ENCODE data around the gene GRIK1. TPM values are rescaled to one million over a fixed set of nuclear protein-coding genes. Genes with fewer than 3 reads are reported as not detected.
A peak's percentile ranks its signal among the peaks of the same experiment; 100 is the strongest.

The GRIK1 gene
- total RNA-seq, 1 donor from 2014 or later = not detected

DNA sequence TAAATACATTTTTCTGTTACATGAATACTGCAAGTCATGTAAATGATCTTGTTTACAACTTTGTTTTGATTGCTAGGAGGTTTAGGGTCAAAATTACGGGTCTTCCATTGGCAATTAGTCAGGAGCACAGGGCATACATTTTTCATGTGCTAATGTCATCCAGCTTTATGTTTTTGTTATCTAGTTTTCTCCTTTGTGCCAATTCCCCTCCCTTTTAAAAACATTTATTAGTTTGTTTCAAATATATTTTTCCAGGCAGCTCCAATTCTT lies 280.9 kb downstream of the GRIK1 start:
- no peak overlapping the region for H3K27ac Mint-ChIP-seq (ENCODE audit: unreplicated experiment)
- H3K36me3 Mint-ChIP-seq (ENCODE audit: unreplicated experiment) = no peaks in the 10 kb centered on the region
- H3K4me1 Mint-ChIP-seq (ENCODE audit: unreplicated experiment) = peaks cover 21% of the 10 kb centered on the region
- H3K27me3 Mint-ChIP-seq (ENCODE audit: unreplicated experiment) = no peaks in the 10 kb centered on the region
- no peak overlapping the region for H3K4me3 Mint-ChIP-seq (ENCODE audit: unreplicated experiment)
- DNase-seq (ENCODE audit: extremely low spot score, unreplicated experiment) = no peak
- TF ChIP-seq, protein P1, sequence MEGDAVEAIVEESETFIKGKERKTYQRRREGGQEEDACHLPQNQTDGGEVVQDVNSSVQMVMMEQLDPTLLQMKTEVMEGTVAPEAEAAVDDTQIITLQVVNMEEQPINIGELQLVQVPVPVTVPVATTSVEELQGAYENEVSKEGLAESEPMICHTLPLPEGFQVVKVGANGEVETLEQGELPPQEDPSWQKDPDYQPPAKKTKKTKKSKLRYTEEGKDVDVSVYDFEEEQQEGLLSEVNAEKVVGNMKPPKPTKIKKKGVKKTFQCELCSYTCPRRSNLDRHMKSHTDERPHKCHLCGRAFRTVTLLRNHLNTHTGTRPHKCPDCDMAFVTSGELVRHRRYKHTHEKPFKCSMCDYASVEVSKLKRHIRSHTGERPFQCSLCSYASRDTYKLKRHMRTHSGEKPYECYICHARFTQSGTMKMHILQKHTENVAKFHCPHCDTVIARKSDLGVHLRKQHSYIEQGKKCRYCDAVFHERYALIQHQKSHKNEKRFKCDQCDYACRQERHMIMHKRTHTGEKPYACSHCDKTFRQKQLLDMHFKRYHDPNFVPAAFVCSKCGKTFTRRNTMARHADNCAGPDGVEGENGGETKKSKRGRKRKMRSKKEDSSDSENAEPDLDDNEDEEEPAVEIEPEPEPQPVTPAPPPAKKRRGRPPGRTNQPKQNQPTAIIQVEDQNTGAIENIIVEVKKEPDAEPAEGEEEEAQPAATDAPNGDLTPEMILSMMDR (IDR thresholded peaks at IDR 0.05) = no peak
- peaks cover 3% of the 10 kb centered on the region for H3K9me3 Mint-ChIP-seq (ENCODE audit: unreplicated experiment)

DNA sequence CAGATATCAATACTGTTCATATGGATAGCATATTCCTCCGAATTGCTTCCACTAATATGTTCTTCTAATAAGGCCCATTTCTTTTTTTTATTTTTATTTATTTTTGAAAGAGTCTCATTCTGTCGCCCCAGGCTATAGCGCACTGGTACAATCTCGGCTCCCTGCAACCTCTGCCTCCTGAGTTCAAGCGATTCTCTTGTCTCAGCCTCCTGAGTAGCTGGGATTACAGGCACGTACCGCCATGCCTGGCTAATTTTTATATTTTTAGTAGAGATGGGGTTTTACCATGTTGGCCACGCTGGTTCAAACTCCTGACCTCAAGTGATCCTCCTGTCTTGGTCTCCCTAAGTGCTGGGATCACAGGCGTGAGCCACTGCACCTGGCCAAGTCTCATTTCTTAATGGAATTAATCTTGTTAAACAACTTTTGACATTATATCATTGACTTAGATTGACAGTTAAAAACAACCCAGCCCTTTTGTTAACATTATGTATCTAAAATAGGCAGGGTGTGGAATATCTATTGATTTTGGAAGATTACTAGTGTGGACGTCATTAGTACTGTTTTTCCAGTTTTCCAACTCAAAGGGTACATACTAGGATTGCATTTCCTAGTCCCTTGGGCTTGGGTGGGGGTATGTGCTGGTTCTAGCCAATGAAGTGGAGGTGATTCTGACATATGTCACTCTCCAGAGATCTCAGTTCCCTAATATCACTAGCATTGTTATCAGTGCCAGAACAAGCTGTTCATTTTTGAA lies 281.4 kb downstream of the GRIK1 start:
- Mint-ChIP-seq H3K27ac (ENCODE audit: unreplicated experiment) (no peak overlapping the region), H3K36me3 (ENCODE audit: unreplicated experiment) (no peaks in the 10 kb centered on the region), H3K9me3 (ENCODE audit: unreplicated experiment) (peaks cover 3% of the 10 kb centered on the region), H3K27me3 (ENCODE audit: unreplicated experiment) (no peaks in the 10 kb centered on the region), H3K4me3 (ENCODE audit: unreplicated experiment) (no peak overlapping the region), H3K4me1 (ENCODE audit: unreplicated experiment) (peaks cover 22% of the 10 kb centered on the region)
- TF ChIP-seq, protein P1 (IDR thresholded peaks at IDR 0.05) = no peak
- no peak for DNase-seq (ENCODE audit: extremely low spot score, unreplicated experiment)

DNA sequence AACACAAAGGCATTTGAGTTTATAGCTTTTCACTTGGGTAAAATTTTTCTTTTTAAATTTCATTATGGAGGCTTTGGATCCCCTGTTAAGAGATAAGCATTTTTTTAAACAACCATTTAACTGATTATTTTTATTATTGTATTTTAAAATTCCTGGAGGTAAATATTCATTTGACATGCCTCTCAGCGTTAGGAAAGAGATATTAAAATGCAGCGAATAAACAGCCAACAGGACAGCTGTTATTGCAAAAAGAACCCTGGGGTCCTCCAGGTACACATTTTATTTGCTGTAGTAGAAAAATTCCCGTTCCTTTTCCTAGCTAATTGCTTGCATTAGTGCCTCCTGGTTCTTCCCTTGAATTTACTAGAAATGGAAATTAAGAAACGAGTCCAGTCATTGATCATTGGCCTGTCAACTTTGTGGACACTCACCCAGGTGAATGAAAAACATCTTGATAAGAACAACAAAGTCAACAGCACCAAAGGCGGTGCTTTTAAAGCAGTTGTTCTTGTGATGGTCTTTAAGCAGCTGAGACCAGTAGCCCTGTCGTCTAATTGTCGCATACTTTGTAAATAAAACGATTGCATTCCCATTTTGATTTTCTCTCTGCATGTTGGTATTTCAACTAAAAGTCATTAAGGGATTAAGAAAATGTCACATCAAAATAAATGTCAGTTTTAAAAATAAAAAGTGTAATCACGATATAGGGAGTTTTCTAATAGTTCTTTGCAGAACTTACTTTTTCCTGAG lies 282.4 kb downstream of the GRIK1 start:
- H3K36me3 Mint-ChIP-seq (ENCODE audit: unreplicated experiment) = no peaks in the 10 kb centered on the region
- H3K27me3 Mint-ChIP-seq (ENCODE audit: unreplicated experiment) = no peaks in the 10 kb centered on the region
- TF ChIP-seq, protein P1 (IDR thresholded peaks at IDR 0.05) = no peak
- H3K27ac Mint-ChIP-seq (ENCODE audit: unreplicated experiment) = no peak overlapping the region
- no peak overlapping the region for H3K4me3 Mint-ChIP-seq (ENCODE audit: unreplicated experiment)
- no peak for DNase-seq (ENCODE audit: extremely low spot score, unreplicated experiment)
- peaks cover 22% of the 10 kb centered on the region for H3K4me1 Mint-ChIP-seq (ENCODE audit: unreplicated experiment)
- peaks cover 3% of the 10 kb centered on the region for H3K9me3 Mint-ChIP-seq (ENCODE audit: unreplicated experiment)

DNA sequence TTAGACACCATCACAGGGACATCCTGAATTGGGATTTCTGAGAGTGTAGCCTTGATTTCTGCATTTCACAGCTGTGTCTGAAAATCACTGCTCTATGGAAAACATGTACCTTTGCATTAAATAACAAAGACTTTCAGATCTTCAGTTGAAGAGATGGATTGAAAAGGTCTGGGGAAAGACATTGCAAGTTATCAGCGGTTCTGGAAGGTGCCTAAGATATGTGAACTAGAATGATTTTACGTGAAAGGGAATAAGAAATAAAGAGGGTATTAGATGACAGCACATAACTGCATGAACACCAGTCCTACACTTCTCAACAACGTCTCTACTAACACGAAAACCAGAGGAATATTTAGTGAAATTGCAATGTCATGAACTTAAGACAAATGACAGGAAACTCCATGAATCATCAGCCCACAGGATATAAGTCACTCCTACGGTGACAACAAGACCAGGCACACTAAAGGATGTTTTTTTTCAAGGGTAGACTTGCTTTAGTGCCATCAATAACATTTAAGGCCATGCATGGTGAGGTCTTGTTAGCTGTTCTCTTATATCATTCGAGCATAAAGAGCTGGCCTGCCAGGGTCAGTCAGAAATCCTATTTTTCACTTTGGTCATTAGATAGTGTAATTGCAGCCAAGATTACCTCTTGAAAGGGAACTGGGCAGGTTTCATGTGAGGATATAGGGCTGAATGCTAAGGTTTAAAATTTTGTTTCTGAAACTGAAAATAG lies 283.1 kb downstream of the GRIK1 start:
- TF ChIP-seq, protein P1 (IDR thresholded peaks at IDR 0.05) = no peak
- Mint-ChIP-seq H3K27me3 (ENCODE audit: unreplicated experiment) (no peaks in the 10 kb centered on the region), H3K27ac (ENCODE audit: unreplicated experiment) (peak overlapping the region; percentile 62), H3K4me1 (ENCODE audit: unreplicated experiment) (peaks cover 22% of the 10 kb centered on the region), H3K36me3 (ENCODE audit: unreplicated experiment) (no peaks in the 10 kb centered on the region), H3K9me3 (ENCODE audit: unreplicated experiment) (peaks cover 3% of the 10 kb centered on the region), H3K4me3 (ENCODE audit: unreplicated experiment) (no peak overlapping the region)
- no peak for DNase-seq (ENCODE audit: extremely low spot score, unreplicated experiment)

DNA sequence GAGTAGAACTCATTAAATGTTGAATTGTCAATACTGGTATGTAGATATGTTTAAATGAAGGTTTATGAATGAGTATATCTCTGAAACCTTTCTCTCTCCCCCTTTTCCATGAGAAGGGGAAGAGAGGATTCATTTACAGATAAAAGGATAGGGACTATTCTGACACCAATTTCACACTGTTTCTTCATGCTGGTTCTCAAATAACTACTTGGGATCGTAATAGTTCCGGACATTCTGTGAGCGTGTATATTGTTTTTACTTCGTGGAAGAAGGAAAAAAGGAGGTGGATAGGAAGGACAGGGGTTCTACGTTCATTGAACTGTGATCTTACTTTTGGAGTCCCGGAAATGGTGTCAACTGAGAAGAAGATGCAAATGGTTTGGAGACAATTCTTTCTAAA lies 284.2 kb downstream of the GRIK1 start:
- no peaks in the 10 kb centered on the region for H3K27me3 Mint-ChIP-seq (ENCODE audit: unreplicated experiment)
- no peak overlapping the region for H3K4me3 Mint-ChIP-seq (ENCODE audit: unreplicated experiment)
- no peak overlapping the region for H3K27ac Mint-ChIP-seq (ENCODE audit: unreplicated experiment)
- TF ChIP-seq, protein P1 (IDR thresholded peaks at IDR 0.05) = no peak
- peaks cover 3% of the 10 kb centered on the region for H3K9me3 Mint-ChIP-seq (ENCODE audit: unreplicated experiment)
- peaks cover 22% of the 10 kb centered on the region for H3K4me1 Mint-ChIP-seq (ENCODE audit: unreplicated experiment)
- no peaks in the 10 kb centered on the region for H3K36me3 Mint-ChIP-seq (ENCODE audit: unreplicated experiment)
- no peak for DNase-seq (ENCODE audit: extremely low spot score, unreplicated experiment)
